OCI-LY7 (cell line): ENCODE data around the gene GBA2. TPM values are rescaled to one million over a fixed set of nuclear protein-coding genes. Genes with fewer than 3 reads are reported as not detected.

Source experiments
- BruUV-seq: library from RNA; stranded (reverse); fragments of 400-500 nt; replicated peaks from 2 replicates; lab custom pipeline; 2021; lab: Mats Ljungman, UMichigan
- CTCF ChIA-PET: fragments of 300-600 bp; sonication (Branson Sonifier 250); formaldehyde crosslinking; loops from one replicate; lab custom pipeline; 2022; ENCODE audit warnings: antibody characterized with exemption; ENCODE audit not compliant: unreplicated experiment; lab: Charles Lee
- POLR2A ChIA-PET: fragments of 300-600 bp; sonication (Branson Sonifier 250); formaldehyde crosslinking; loops from one replicate; lab custom pipeline; 2022; ENCODE audit warnings: antibody characterized with exemption; lab: Charles Lee
- DNase-seq: peaks from one replicate; pipeline ENCODE4 v3.0.0-alpha.2; 2015; ENCODE audit warnings: low spot score
- H2AFZ ChIP-seq: fragments of 200-600 bp; sonication (generic), shearing (Covaris generic); 2 replicates; pipeline ENCODE4 v1.6.1; 2014; ENCODE audit warnings: mild to moderate bottlenecking, antibody characterized with exemption, low read length, moderate library complexity
- H3K27ac ChIP-seq: fragments of 200-600 bp; sonication (generic); 2 replicates; pipeline ENCODE4 v1.5.1; 2014; ENCODE audit warnings: mixed run types, low read depth, mild to moderate bottlenecking, moderate library complexity, low read length, inconsistent platforms; ENCODE audit not compliant: poor library complexity, severe bottlenecking
- H3K36me3 ChIP-seq: fragments of 200-600 bp; sonication (generic); 2 replicates; pipeline ENCODE4 v1.6.1; 2014; ENCODE audit warnings: mild to moderate bottlenecking, antibody characterized with exemption, low read length, moderate library complexity, mixed read lengths; ENCODE audit not compliant: insufficient read depth
- H3K4me1 ChIP-seq: fragments of 200-600 bp; sonication (generic); 2 replicates; pipeline ENCODE4 v1.5.1; 2014; ENCODE audit warnings: mild to moderate bottlenecking, low read length; ENCODE audit not compliant: insufficient read depth, poor library complexity, severe bottlenecking
- H3K4me2 ChIP-seq: fragments of 200-600 bp; sonication (generic); 2 replicates; pipeline ENCODE4 v1.6.1; 2014; ENCODE audit warnings: mild to moderate bottlenecking, low read length
- H3K4me3 ChIP-seq: fragments of 200-600 bp; sonication (generic); 2 replicates; pipeline ENCODE4 v1.5.1; 2014; ENCODE audit warnings: mild to moderate bottlenecking, low read depth, low read length; ENCODE audit not compliant: poor library complexity, severe bottlenecking
- H3K79me2 ChIP-seq: fragments of 200-600 bp; sonication (generic); 2 replicates; pipeline ENCODE4 v1.6.1; 2016; ENCODE audit warnings: low read depth, mild to moderate bottlenecking, low read length, moderate library complexity, mixed read lengths; ENCODE audit not compliant: insufficient read depth
- H3K9me2 ChIP-seq: fragments of 200-600 bp; sonication (generic); 2 replicates; pipeline ENCODE4 v1.6.1; 2016; ENCODE audit warnings: mild to moderate bottlenecking, low read length, mixed read lengths; ENCODE audit not compliant: insufficient read depth
- H3K9me3 ChIP-seq: fragments of 200-600 bp; sonication (generic); 2 replicates; pipeline ENCODE4 v1.6.1; 2014; ENCODE audit warnings: mild to moderate bottlenecking, mixed run types, low read length, mixed read lengths
- H4K20me1 ChIP-seq: fragments of 200-600 bp; sonication (generic); 2 replicates; pipeline ENCODE4 v1.6.1; 2014; ENCODE audit warnings: mild to moderate bottlenecking, antibody characterized with exemption, low read length, moderate library complexity, mixed read lengths; ENCODE audit not compliant: insufficient read depth
- CTCF ChIP-seq: fragments of 200-600 bp; sonication (generic); conservative IDR thresholded peaks from 2 replicates; pipeline ENCODE4 v1.5.1; 2014; ENCODE audit warnings: mild to moderate bottlenecking, antibody characterized with exemption, low read length, moderate library complexity, mixed read lengths
- EZH2phosphoT487 ChIP-seq: fragments of 200-600 bp; sonication (generic); IDR thresholded peaks from 2 replicates; pipeline ENCODE4 v1.6.1; 2018; ENCODE audit warnings: low read depth, borderline replicate concordance, mild to moderate bottlenecking, mixed run types, antibody characterized with exemption, low read length, moderate library complexity, mixed read lengths
- intact Hi-C: fragments of 100-400 bp; cut with micrococcal nuclease; formaldehyde crosslinking; loops from one replicate; pipeline ENCODE4 v1.10.0; 2022; ENCODE audit not compliant: unreplicated experiment
- total RNA-seq, 2 experiments: library from RNA; depleted of rRNA in 1 of 2; stranded (reverse); fragments of >200 nt in 1 of 2; shearing (Covaris generic) in 1 of 2; gene quantifications; 2 replicates each; pipeline ENCODE4 v1.2.3, GENCODE V29; 2014 to 2022

The GBA2 gene
- total RNA-seq, 2 experiments from 2014 or later: 66.0 to 68.2 TPM

DNA sequence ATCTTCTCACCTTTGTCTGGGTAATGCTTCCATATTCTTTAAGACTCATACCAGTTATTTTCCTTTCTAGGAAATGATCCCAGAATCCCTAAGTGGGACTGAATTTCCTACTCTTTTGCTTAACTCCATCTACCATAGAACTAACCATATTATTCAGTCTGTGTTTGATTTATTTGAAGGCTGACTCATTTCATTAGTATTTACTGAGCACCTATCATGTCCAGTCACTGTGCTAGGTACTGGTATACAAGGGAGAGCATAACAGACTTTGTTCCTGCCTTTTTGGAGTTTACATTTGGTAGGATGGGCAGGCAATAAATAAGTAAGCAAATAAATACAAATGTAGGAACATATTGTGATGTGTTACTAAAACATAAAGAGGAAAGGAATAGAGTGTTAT, 46.7 kb upstream of the GBA2 start:
- Histone ChIP-seq H4K20me1 (no peaks in the 10 kb centered on the region), H3K4me2 (no peak overlapping the region), H3K4me1 (peaks cover 9% of the 10 kb centered on the region), H3K27ac (no peak overlapping the region), H3K9me3 (no peaks in the 10 kb centered on the region), H3K4me3 (no peak overlapping the region), H2AFZ (no peak overlapping the region), H3K79me2 (no peaks in the 10 kb centered on the region), H3K9me2 (no peaks in the 10 kb centered on the region), H3K36me3 (no peaks in the 10 kb centered on the region; the same call in 1 of the 2 replicates)
- intact Hi-C loops: loop anchor here (10.0 kb wide), 1 partner anchor 229 kb away; no protein-coding TSS in a partner anchor
- ChIA-PET CTCF (no interaction called here), POLR2A (no interaction called here)
- no TSS peak for BruUV-seq
- TF ChIP-seq EZH2phosphoT487 (no peak), CTCF (no peak)
- no peak for DNase-seq

GRCh38 chr9:35793461-35793860, 44.4 kb upstream of the GBA2 start:
- no peak overlapping the region for H3K4me3 ChIP-seq
- no peaks in the 10 kb centered on the region for H3K9me3 ChIP-seq
- H3K9me2 ChIP-seq: no peaks in the 10 kb centered on the region
- H3K4me1 ChIP-seq: peaks cover 9% of the 10 kb centered on the region
- TF ChIP-seq EZH2phosphoT487: no peak
- TF ChIP-seq CTCF: no peak
- H4K20me1 ChIP-seq: no peaks in the 10 kb centered on the region
- ChIA-PET CTCF (interaction anchor here (0.6 to 1.4 kb wide), 2 partner anchors 33 to 291 kb away, joined by 3 read pairs; no protein-coding TSS in a partner anchor), POLR2A (interaction anchor here (2.0 kb wide), 1 partner anchor 17 kb away, joined by 4 read pairs; no protein-coding TSS in a partner anchor)
- H2AFZ ChIP-seq: no peak overlapping the region
- H3K27ac ChIP-seq: no peak overlapping the region
- H3K79me2 ChIP-seq: no peaks in the 10 kb centered on the region
- no peaks in the 10 kb centered on the region; the same call in 1 of the 2 replicates for H3K36me3 ChIP-seq
- intact Hi-C loops: loop anchor here (10.0 kb wide), 1 partner anchor 231 kb away; no protein-coding TSS in a partner anchor
- DNase-seq: no peak
- no TSS peak for BruUV-seq
- H3K4me2 ChIP-seq: no peak overlapping the region

DNA sequence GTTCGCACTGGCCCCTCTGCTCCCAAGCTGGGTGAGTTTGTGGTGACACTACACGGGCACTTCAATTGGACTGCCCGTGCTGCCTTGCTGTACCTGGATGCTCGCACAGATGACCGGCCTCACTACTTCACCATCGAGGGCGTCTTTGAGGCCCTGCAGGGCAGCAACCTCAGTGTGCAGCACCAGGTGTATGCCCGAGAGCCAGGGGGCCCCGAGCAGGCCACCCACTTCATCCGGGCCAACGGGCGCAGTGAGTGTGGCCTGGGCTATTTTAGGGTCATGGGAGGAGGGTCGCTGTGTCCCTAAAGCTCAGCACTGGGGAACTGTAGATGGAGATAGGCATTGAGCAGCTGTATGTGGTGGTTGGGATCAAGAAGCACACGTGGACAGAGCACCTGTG, 43.8 kb upstream of the GBA2 start:
- ChIA-PET CTCF (interaction anchor here (1.1 to 1.4 kb wide), 2 partner anchors 33 to 43 kb away, joined by 3 read pairs; no protein-coding TSS in a partner anchor), POLR2A (interaction anchor here (2.0 kb wide), 1 partner anchor 16 kb away, joined by 4 read pairs; no protein-coding TSS in a partner anchor)
- Histone ChIP-seq H3K4me3 (no peak overlapping the region), H4K20me1 (no peaks in the 10 kb centered on the region), H3K79me2 (no peaks in the 10 kb centered on the region), H3K9me2 (no peaks in the 10 kb centered on the region), H2AFZ (no peak overlapping the region), H3K36me3 (no peaks in the 10 kb centered on the region; the same call in 1 of the 2 replicates), H3K4me2 (no peak overlapping the region), H3K27ac (no peak overlapping the region), H3K4me1 (peaks cover 9% of the 10 kb centered on the region), H3K9me3 (no peaks in the 10 kb centered on the region)
- BruUV-seq: no TSS peak
- DNase-seq: no peak
- TF ChIP-seq EZH2phosphoT487: no peak
- intact Hi-C loops: loop anchor here (10.0 kb wide), 1 partner anchor 232 kb away; no protein-coding TSS in a partner anchor
